ENCODE measurements around the gene NCAN. TPM values are rescaled to one million over a fixed set of nuclear protein-coding genes. Genes with fewer than 3 reads are reported as not detected.

Gene NCAN
- total and polyA plus RNA-seq, 4 donors: 0.06 TPM; not detected in 3

GRCh38 chr19:19214892-19215291, 3.1 kb downstream of the NCAN start:
- H3K4me1 ChIP-seq (ENCODE audit: control insufficient read depth in 4 of 4, insufficient read depth in 4 of 4, low read length in 3 of 4): no peaks in the 10 kb centered on the region
- no peaks in the 10 kb centered on the region for H3K36me3 ChIP-seq (ENCODE audit: control insufficient read depth in 4 of 4, insufficient read depth in 3 of 4, low read depth in 1 of 4, low read length in 3 of 4)
- H3K27ac ChIP-seq (ENCODE audit: low read depth in 1 of 2, low read length in 2 of 2): no peak overlapping the region
- TF ChIP-seq FOXA1 (IDR thresholded peaks at IDR 0.05) (no peak), REST (IDR thresholded peaks at IDR 0.05) (peak; percentile 98), ATF3 (IDR thresholded peaks at IDR 0.05) (no peak), RAD21 (IDR thresholded peaks at IDR 0.05) (no peak), YY1 (IDR thresholded peaks at IDR 0.05) (no peak), TAF1 (conservative IDR thresholded peaks at IDR 0.05) (no peak)
- no peak overlapping the region for H3K9ac ChIP-seq (ENCODE audit: low read depth in 1 of 2, low read length in 2 of 2)
- 6% methylated on average over 8 of the region's 8 CpGs for WGBS
- peaks cover 0 to 5% (median 4%) of the 10 kb centered on the region in 4 donors for H3K27me3 ChIP-seq (ENCODE audit: control insufficient read depth in 4 of 4, insufficient read depth in 4 of 4, low read length in 3 of 4)
- DNase-seq (ENCODE audit: low spot score): peak; percentile 70
- H3K9me3 ChIP-seq (ENCODE audit: control insufficient read depth in 4 of 4, low read length in 3 of 4): no peaks in the 10 kb centered on the region
- no peak overlapping the region for H3K4me3 ChIP-seq (ENCODE audit: low read depth in 1 of 3, low read length in 3 of 3)

GRCh38 chr19:19215792-19216191, 4.0 kb downstream of the NCAN start:
- Histone ChIP-seq H3K9ac (ENCODE audit: low read depth in 1 of 2, low read length in 2 of 2) (no peak overlapping the region), H3K27me3 (ENCODE audit: control insufficient read depth in 4 of 4, insufficient read depth in 4 of 4, low read length in 3 of 4) (peaks cover 0 to 5% (median 4%) of the 10 kb centered on the region in 4 donors), H3K9me3 (ENCODE audit: control insufficient read depth in 4 of 4, low read length in 3 of 4) (no peaks in the 10 kb centered on the region), H3K4me1 (ENCODE audit: control insufficient read depth in 4 of 4, insufficient read depth in 4 of 4, low read length in 3 of 4) (no peaks in the 10 kb centered on the region), H3K27ac (ENCODE audit: low read depth in 1 of 2, low read length in 2 of 2) (no peak overlapping the region), H3K36me3 (ENCODE audit: control insufficient read depth in 4 of 4, insufficient read depth in 3 of 4, low read depth in 1 of 4, low read length in 3 of 4) (no peaks in the 10 kb centered on the region), H3K4me3 (ENCODE audit: low read depth in 1 of 3, low read length in 3 of 3) (no peak overlapping the region)
- no peak for TF ChIP-seq GABPA (IDR thresholded peaks at IDR 0.05 in 1 of 2, conservative IDR thresholded peaks at IDR 0.05 in 1 of 2)
- TF ChIP-seq SP1 (IDR thresholded peaks at IDR 0.05): no peak
- 70% methylated on average over 4 of the region's 4 CpGs for WGBS
- no peak for DNase-seq (ENCODE audit: low spot score)

GRCh38 chr19:19217099-19217498, 5.3 kb downstream of the NCAN start:
- Histone ChIP-seq H3K27me3 (ENCODE audit: control insufficient read depth in 4 of 4, insufficient read depth in 4 of 4, low read length in 3 of 4) (peaks cover 0 to 5% (median 3%) of the 10 kb centered on the region in 4 donors), H3K4me1 (ENCODE audit: control insufficient read depth in 4 of 4, insufficient read depth in 4 of 4, low read length in 3 of 4) (no peaks in the 10 kb centered on the region), H3K9me3 (ENCODE audit: control insufficient read depth in 4 of 4, low read length in 3 of 4) (no peaks in the 10 kb centered on the region), H3K36me3 (ENCODE audit: control insufficient read depth in 4 of 4, insufficient read depth in 3 of 4, low read depth in 1 of 4, low read length in 3 of 4) (no peaks in the 10 kb centered on the region), H3K27ac (ENCODE audit: low read depth in 1 of 2, low read length in 2 of 2) (no peak overlapping the region), H3K9ac (ENCODE audit: low read depth in 1 of 2, low read length in 2 of 2) (no peak overlapping the region), H3K4me3 (ENCODE audit: low read depth in 1 of 3, low read length in 3 of 3) (no peak overlapping the region)
- 60% methylated on average over 4 of the region's 4 CpGs for WGBS
- TF ChIP-seq ZBTB33 (IDR thresholded peaks at IDR 0.05) (no peak), RAD21 (IDR thresholded peaks at IDR 0.05) (no peak), FOXA1 (IDR thresholded peaks at IDR 0.05) (no peak), HNF4G (IDR thresholded peaks at IDR 0.05) (no peak), JUND (IDR thresholded peaks at IDR 0.05) (no peak), REST (IDR thresholded peaks at IDR 0.05) (no peak)
- DNase-seq (ENCODE audit: low spot score): no peak

Measured in liver (tissue), 9 donors.